NCI-H1105 (cell line): Measurements from ENCODE around the gene ACVR1.
A peak's percentile ranks its signal among the peaks of the same experiment; 100 is the strongest.
"Not testable (repeated sequence)": the region's sequence is repeated elsewhere in the genome, so short reads cannot be mapped to it uniquely, and the experiment has no call there.

Experiments used
- DNase-seq: peaks from one replicate; lab custom pipeline; 2025; lab: John Stamatoyannopoulos, UW

The ACVR1 gene

GRCh38 chr2:157893611-157894010 is 17.5 kb upstream of the ACVR1 start:
- DNase-seq: no peak

GRCh38 chr2:157891643-157892041 is 15.5 kb upstream of the ACVR1 start:
- no peak for DNase-seq

- peak; percentile 30 for DNase-seq
These were observed 15.0 kb upstream of the ACVR1 start for GRCh38 chr2:157890969-157891642.

- no peak for DNase-seq
These were observed 11.8 kb upstream of the ACVR1 start for GRCh38 chr2:157887946-157888345.

- not testable (repeated sequence) for DNase-seq
These were observed 8.4 kb upstream of the ACVR1 start for GRCh38 chr2:157884533-157884932.

GRCh38 chr2:157880927-157881326 is 4.8 kb upstream of the ACVR1 start:
- DNase-seq: no peak

GRCh38 chr2:157877761-157878400 is 1.8 kb upstream of the ACVR1 start:
- no peak for DNase-seq

- no peak for DNase-seq
These were observed 632 bp upstream of the ACVR1 start for GRCh38 chr2:157876786-157877138.

- DNase-seq: no peak
These were observed 477 bp downstream of the ACVR1 start for GRCh38 chr2:157875641-157876065.

GRCh38 chr2:157874997-157875640 is 1.0 kb downstream of the ACVR1 start:
- DNase-seq: no peak

- no peak for DNase-seq
These were observed 1.8 kb downstream of the ACVR1 start for GRCh38 chr2:157874348-157874747.

GRCh38 chr2:157872791-157873190 is 3.3 kb downstream of the ACVR1 start:
- no peak for DNase-seq

GRCh38 chr2:157871415-157871814 is 4.7 kb downstream of the ACVR1 start:
- no peak for DNase-seq

GRCh38 chr2:157868993-157869392 is 7.1 kb downstream of the ACVR1 start:
- DNase-seq: no peak

- no peak for DNase-seq
These were observed 8.4 kb downstream of the ACVR1 start for GRCh38 chr2:157867703-157868102.

- no peak for DNase-seq
These were observed 9.2 kb downstream of the ACVR1 start for GRCh38 chr2:157866666-157867642.

- DNase-seq: no peak
These were observed 9.9 kb downstream of the ACVR1 start for GRCh38 chr2:157866202-157866601.

- no peak for DNase-seq
These were observed 11.2 kb downstream of the ACVR1 start for GRCh38 chr2:157864857-157865430.

GRCh38 chr2:157858846-157859245 is 17.3 kb downstream of the ACVR1 start:
- no peak for DNase-seq

- DNase-seq: no peak
These were observed 18.2 kb downstream of the ACVR1 start for GRCh38 chr2:157857881-157858280.

GRCh38 chr2:157856187-157856515 is 20.0 kb downstream of the ACVR1 start:
- DNase-seq: no peak

GRCh38 chr2:157853820-157854219 is 22.3 kb downstream of the ACVR1 start:
- no peak for DNase-seq
